GM23338 (cell line): ENCODE data around the gene CIDEB. TPM values are rescaled to one million over a fixed set of nuclear protein-coding genes. Genes with fewer than 3 reads are reported as not detected.

Experiments
- ATAC-seq: fragments of 200-7000 bp; cut with Tn5 transposase; 3 replicates; pipeline ENCODE4 v1.9.1; 2020
- DNase-seq: peaks from one replicate; pipeline ENCODE4 v3.0.0-alpha.2; 2015; ENCODE audit warnings: low spot score
- H2AFZ ChIP-seq: fragments of 200-600 bp; sonication (generic); 2 replicates; pipeline ENCODE4 v1.8.0; 2016; ENCODE audit warnings: antibody characterized with exemption, mild to moderate bottlenecking, moderate library complexity
- H3F3A ChIP-seq: fragments of 200-600 bp; sonication (generic); replicated peaks from 2 replicates; pipeline ENCODE4 v1.8.0; 2017; ENCODE audit warnings: antibody characterized with exemption, mixed run types, low read depth
- H3K27ac ChIP-seq: fragments of 200-600 bp; sonication (generic); 2 replicates; pipeline ENCODE4 v1.6.1; 2016; ENCODE audit warnings: low read depth
- H3K27me3 ChIP-seq: fragments of 200-600 bp; sonication (generic); 2 replicates; pipeline ENCODE4 v1.8.0; 2016; ENCODE audit warnings: mild to moderate bottlenecking, mixed run types, moderate library complexity; ENCODE audit not compliant: insufficient read depth
- H3K36me3 ChIP-seq: fragments of 200-600 bp; sonication (generic); 2 replicates; pipeline ENCODE4 v1.8.0; 2016; ENCODE audit warnings: mild to moderate bottlenecking; ENCODE audit not compliant: insufficient read depth
- H3K4me1 ChIP-seq: fragments of 200-600 bp; sonication (generic); 2 replicates; pipeline ENCODE4 v1.8.0; 2016; ENCODE audit warnings: mild to moderate bottlenecking, moderate library complexity; ENCODE audit not compliant: insufficient read depth
- H3K4me2 ChIP-seq: fragments of 200-600 bp; sonication (generic); 2 replicates; pipeline ENCODE4 v1.7.1; 2017; ENCODE audit warnings: mixed run types
- H3K4me3 ChIP-seq: fragments of 200-600 bp; sonication (generic); 2 replicates; pipeline ENCODE4 v1.6.1; 2016; ENCODE audit warnings: mixed run types
- H3K79me2 ChIP-seq: fragments of 200-600 bp; sonication (generic); replicated peaks from 2 replicates; pipeline ENCODE4 v1.8.0; 2017; ENCODE audit warnings: mild to moderate bottlenecking; ENCODE audit not compliant: insufficient read depth
- H3K9me2 ChIP-seq: fragments of 200-600 bp; sonication (generic); 2 replicates; pipeline ENCODE4 v1.8.0; 2017; ENCODE audit not compliant: insufficient read depth
- H4K20me1 ChIP-seq: fragments of 200-600 bp; sonication (generic); replicated peaks from 2 replicates; pipeline ENCODE4 v1.8.0; 2017; ENCODE audit warnings: mild to moderate bottlenecking; ENCODE audit not compliant: insufficient read depth
- H3K27ac Mint-ChIP-seq: 2 replicates; pipeline ENCODE4 v1.8.0; 2020; ENCODE audit warnings: inconsistent platforms, mild to moderate bottlenecking, moderate library complexity, mixed read lengths
- H3K27me3 Mint-ChIP-seq: 3 replicates; pipeline ENCODE4 v1.8.0; 2022; ENCODE audit warnings: low read depth, mild to moderate bottlenecking, moderate library complexity, mixed read lengths, inconsistent platforms; ENCODE audit not compliant: insufficient read depth, poor library complexity
- H3K36me3 Mint-ChIP-seq: 3 replicates; pipeline ENCODE4 v1.8.0; 2021; ENCODE audit warnings: low read depth, mild to moderate bottlenecking, inconsistent platforms, moderate library complexity, mixed read lengths
- H3K4me1 Mint-ChIP-seq: 3 replicates; pipeline ENCODE4 v1.8.0; 2020; ENCODE audit warnings: mild to moderate bottlenecking, inconsistent platforms, mixed read lengths
- H3K4me3 Mint-ChIP-seq: 3 replicates; pipeline ENCODE4 v1.8.0; 2021; ENCODE audit warnings: moderate library complexity, mild to moderate bottlenecking, inconsistent platforms, mixed read lengths
- H3K9me3 Mint-ChIP-seq: 3 replicates; pipeline ENCODE4 v1.8.0; 2020; ENCODE audit warnings: moderate library complexity, mild to moderate bottlenecking, inconsistent platforms, mixed read lengths
- CREB1 ChIP-seq: fragments of 250-450 bp; sonication (Bioruptor Pico); IDR thresholded peaks from 2 replicates; pipeline ENCODE4 v1.5.0; 2020; ENCODE audit warnings: low read depth, mild to moderate bottlenecking, moderate library complexity
- EZH2phosphoT487 ChIP-seq: fragments of 200-600 bp; sonication (generic); IDR thresholded peaks from one replicate; pipeline ENCODE4 v1.8.1; 2018; ENCODE audit warnings: antibody characterized with exemption; ENCODE audit not compliant: unreplicated experiment
- JUNB ChIP-seq: IDR thresholded peaks from one replicate; pipeline ENCODE4 v1.6.1; 2016; ENCODE audit warnings: antibody characterized with exemption; ENCODE audit not compliant: unreplicated experiment
- NANOG ChIP-seq: IDR thresholded peaks from 2 replicates; pipeline ENCODE4 v1.6.1; 2016; ENCODE audit warnings: antibody characterized with exemption, borderline replicate concordance
- POLR2AphosphoS5 ChIP-seq: IDR thresholded peaks from 2 replicates; pipeline ENCODE4 v1.6.1; 2016; ENCODE audit warnings: antibody characterized with exemption, low read depth
- ZNF114 ChIP-seq: fragments of 250-450 bp; sonication (Bioruptor Pico); IDR thresholded peaks from 2 replicates; pipeline ENCODE4 v1.5.0; 2020; ENCODE audit warnings: mild to moderate bottlenecking, moderate library complexity
- ZNF331 ChIP-seq: fragments of 250-450 bp; sonication (Bioruptor Pico); IDR thresholded peaks from 2 replicates; pipeline ENCODE4 v1.5.0; 2020; ENCODE audit warnings: low read depth, mild to moderate bottlenecking, moderate library complexity
- polyA plus RNA-seq: library from polyadenylated mRNA; unstranded; fragments of >200 nt; fragmentation: Nextera tagmentation; extraction: Ambion mirVana; gene quantifications from 2 replicates; pipeline ENCODE4 v1.2.1, GENCODE V29; 2016
- total RNA-seq: library from RNA; depleted of rRNA; stranded (reverse); fragments of >200 nt; shearing (Covaris generic); gene quantifications from 2 replicates; pipeline ENCODE4 v1.2.3, GENCODE V29; 2014
- TF ChIP-seq, protein P1 (sequence below): fragments of 250-450 bp; sonication (Bioruptor Pico); IDR thresholded peaks from 2 replicates; pipeline ENCODE4 v1.5.0; 2020; ENCODE audit warnings: mild to moderate bottlenecking, moderate library complexity

CIDEB gene
- total and polyA plus RNA-seq, 2 experiments from 2014 or later, result 3.4 to 4.6 TPM

DNA sequence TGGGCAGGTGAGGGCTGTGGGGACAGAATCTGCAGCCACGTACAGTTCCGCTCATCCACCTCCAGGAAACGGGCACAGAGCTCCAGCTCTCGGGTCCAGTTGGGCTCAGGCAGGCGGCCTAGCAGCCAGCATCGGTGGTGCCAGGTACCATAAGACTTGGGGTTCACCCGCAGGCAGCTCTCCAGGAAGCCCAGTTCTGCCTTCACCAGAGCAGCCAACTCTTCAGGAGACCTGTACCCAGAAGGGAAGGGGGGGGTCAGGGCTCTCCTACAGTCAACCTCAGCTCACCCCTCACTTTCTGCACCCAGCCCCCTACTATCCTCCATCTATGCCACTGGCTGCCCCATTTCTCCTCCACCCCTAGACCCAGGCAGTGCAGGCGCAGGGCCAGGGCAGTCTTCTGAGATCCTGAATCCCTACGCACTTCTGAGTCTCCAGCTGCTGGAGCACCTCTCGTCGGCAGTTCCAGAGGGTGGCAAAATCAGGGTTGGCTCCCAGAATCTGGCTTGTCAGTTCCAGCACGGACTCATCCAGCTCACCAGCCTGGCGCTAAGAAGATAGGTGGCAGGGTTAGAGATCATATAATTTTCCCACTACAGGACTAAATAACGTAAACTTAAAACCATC, 37.8 kb downstream of the CIDEB start:
- Mint-ChIP-seq H3K4me1 (peaks cover 22% of the 10 kb centered on the region), H3K36me3 (peaks cover 6% of the 10 kb centered on the region; the same call in 2 of the 3 replicates), H3K27ac (no peak overlapping the region), H3K9me3 (no peaks in the 10 kb centered on the region; the same call in 2 of the 3 replicates), H3K27me3 (peaks cover 8% of the 10 kb centered on the region), H3K4me3 (peak overlapping the region; percentile 77; the same call in 2 of the 3 replicates)
- H3K27ac ChIP-seq, result no peak overlapping the region
- TF ChIP-seq EZH2phosphoT487, result no peak
- no peak for TF ChIP-seq ZNF114
- TF ChIP-seq, protein P1, sequence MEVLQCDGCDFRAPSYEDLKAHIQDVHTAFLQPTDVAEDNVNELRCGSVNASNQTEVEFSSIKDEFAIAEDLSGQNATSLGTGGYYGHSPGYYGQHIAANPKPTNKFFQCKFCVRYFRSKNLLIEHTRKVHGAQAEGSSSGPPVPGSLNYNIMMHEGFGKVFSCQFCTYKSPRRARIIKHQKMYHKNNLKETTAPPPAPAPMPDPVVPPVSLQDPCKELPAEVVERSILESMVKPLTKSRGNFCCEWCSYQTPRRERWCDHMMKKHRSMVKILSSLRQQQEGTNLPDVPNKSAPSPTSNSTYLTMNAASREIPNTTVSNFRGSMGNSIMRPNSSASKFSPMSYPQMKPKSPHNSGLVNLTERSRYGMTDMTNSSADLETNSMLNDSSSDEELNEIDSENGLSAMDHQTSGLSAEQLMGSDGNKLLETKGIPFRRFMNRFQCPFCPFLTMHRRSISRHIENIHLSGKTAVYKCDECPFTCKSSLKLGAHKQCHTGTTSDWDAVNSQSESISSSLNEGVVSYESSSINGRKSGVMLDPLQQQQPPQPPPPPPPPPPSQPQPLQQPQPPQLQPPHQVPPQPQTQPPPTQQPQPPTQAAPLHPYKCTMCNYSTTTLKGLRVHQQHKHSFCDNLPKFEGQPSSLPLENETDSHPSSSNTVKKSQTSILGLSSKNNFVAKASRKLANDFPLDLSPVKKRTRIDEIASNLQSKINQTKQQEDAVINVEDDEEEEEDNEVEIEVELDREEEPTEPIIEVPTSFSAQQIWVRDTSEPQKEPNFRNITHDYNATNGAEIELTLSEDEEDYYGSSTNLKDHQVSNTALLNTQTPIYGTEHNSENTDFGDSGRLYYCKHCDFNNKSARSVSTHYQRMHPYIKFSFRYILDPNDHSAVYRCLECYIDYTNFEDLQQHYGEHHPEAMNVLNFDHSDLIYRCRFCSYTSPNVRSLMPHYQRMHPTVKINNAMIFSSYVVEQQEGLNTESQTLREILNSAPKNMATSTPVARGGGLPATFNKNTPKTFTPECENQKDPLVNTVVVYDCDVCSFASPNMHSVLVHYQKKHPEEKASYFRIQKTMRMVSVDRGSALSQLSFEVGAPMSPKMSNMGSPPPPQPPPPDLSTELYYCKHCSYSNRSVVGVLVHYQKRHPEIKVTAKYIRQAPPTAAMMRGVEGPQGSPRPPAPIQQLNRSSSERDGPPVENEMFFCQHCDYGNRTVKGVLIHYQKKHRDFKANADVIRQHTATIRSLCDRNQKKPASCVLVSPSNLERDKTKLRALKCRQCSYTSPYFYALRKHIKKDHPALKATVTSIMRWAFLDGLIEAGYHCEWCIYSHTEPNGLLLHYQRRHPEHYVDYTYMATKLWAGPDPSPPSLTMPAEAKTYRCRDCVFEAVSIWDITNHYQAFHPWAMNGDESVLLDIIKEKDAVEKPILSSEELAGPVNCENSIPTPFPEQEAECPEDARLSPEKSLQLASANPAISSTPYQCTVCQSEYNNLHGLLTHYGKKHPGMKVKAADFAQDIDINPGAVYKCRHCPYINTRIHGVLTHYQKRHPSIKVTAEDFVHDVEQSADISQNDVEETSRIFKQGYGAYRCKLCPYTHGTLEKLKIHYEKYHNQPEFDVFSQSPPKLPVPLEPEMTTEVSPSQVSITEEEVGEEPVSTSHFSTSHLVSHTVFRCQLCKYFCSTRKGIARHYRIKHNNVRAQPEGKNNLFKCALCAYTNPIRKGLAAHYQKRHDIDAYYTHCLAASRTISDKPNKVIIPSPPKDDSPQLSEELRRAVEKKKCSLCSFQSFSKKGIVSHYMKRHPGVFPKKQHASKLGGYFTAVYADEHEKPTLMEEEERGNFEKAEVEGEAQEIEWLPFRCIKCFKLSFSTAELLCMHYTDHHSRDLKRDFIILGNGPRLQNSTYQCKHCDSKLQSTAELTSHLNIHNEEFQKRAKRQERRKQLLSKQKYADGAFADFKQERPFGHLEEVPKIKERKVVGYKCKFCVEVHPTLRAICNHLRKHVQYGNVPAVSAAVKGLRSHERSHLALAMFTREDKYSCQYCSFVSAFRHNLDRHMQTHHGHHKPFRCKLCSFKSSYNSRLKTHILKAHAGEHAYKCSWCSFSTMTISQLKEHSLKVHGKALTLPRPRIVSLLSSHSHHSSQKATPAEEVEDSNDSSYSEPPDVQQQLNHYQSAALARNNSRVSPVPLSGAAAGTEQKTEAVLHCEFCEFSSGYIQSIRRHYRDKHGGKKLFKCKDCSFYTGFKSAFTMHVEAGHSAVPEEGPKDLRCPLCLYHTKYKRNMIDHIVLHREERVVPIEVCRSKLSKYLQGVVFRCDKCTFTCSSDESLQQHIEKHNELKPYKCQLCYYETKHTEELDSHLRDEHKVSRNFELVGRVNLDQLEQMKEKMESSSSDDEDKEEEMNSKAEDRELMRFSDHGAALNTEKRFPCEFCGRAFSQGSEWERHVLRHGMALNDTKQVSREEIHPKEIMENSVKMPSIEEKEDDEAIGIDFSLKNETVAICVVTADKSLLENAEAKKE (CRISPR knock-in tag), result no peak
- no peak for TF ChIP-seq JUNB
- no peak for TF ChIP-seq ZNF331 (CRISPR knock-in tag)
- TF ChIP-seq POLR2AphosphoS5, result no peak
- no peak for TF ChIP-seq CREB1 (CRISPR knock-in tag)
- TF ChIP-seq NANOG, result no peak
- no peak overlapping the region for H2AFZ ChIP-seq
- H3K4me2 ChIP-seq, result peak overlapping the region; percentile 84
- H4K20me1 ChIP-seq, result no peaks in the 10 kb centered on the region
- H3K79me2 ChIP-seq, result no peaks in the 10 kb centered on the region; the same call in 1 of the 2 replicates
- H3K9me2 ChIP-seq, result no peaks in the 10 kb centered on the region
- peaks cover 16% of the 10 kb centered on the region for H3K4me1 ChIP-seq
- H3K27me3 ChIP-seq, result no peaks in the 10 kb centered on the region
- H3K36me3 ChIP-seq, result no peaks in the 10 kb centered on the region
- H3K4me3 ChIP-seq, result peak overlapping the region; percentile 86
- ATAC-seq, result no peak
- H3F3A ChIP-seq, result peaks cover 11% of the 10 kb centered on the region; the same call in 1 of the 2 replicates
- DNase-seq, result no peak
